SK-N-SH (cell line): ENCODE measurements around the gene CBLB. TPM values are rescaled to one million over a fixed set of nuclear protein-coding genes. Genes with fewer than 3 reads are reported as not detected.
"Not testable (repeated sequence)": the region's sequence is repeated elsewhere in the genome, so short reads cannot be mapped to it uniquely, and the experiment has no call there.

Experiments
- CTCF ChIA-PET: fragments of 300-600, 350-600 bp; formaldehyde crosslinking; extraction: SDS; loops from one replicate; lab custom pipeline; 2021; lab: Yijun Ruan, JAX
- POLR2A ChIA-PET: fragments of 350-600 bp; sonication (Branson Sonifier 250); formaldehyde crosslinking; extraction: SDS; loops from one replicate; lab custom pipeline; 2020; ENCODE audit warnings: antibody characterized with exemption, inconsistent platforms; lab: Yijun Ruan, JAX
- DNase-seq: peaks from one replicate; pipeline ENCODE4 v3.0.0; 2012
- H2AFZ ChIP-seq: fragments of 200-600 bp; sonication (generic); 2 replicates; pipeline ENCODE4 v1.8.1; 2016; ENCODE audit warnings: antibody characterized with exemption, mild to moderate bottlenecking, low read depth
- H3F3A ChIP-seq: fragments of 200-600 bp; sonication (generic); replicated peaks from 2 replicates; pipeline ENCODE3; 2016; ENCODE audit warnings: antibody characterized with exemption, mild to moderate bottlenecking; ENCODE audit not compliant: insufficient read depth
- H3K27ac ChIP-seq, 2 experiments: fragments of 200-500 bp in 1 of 2; fragments of 200-600 bp in 1 of 2; sonication (Bioruptor generic) in 1 of 2; sonication (generic), shearing (Covaris generic) in 1 of 2; 2 replicates each; pipeline versions ENCODE4 v1.5.1 to v1.6.1; 2014 to 2016; ENCODE audit warnings: low read depth in 2 of 2, inconsistent platforms in 1 of 2, low read length in 1 of 2, mild to moderate bottlenecking in 1 of 2, mixed read lengths in 1 of 2
- H3K27me3 ChIP-seq: fragments of 200-600 bp; sonication (generic), shearing (Covaris generic); 2 replicates; pipeline ENCODE4 v1.6.1; 2016; ENCODE audit warnings: mixed run types; ENCODE audit not compliant: insufficient read depth
- H3K36me3 ChIP-seq, 2 experiments: fragments of 200-500 bp in 1 of 2; fragments of 200-600 bp in 1 of 2; sonication (Bioruptor generic) in 1 of 2; sonication (generic) in 1 of 2; replicated peaks in 1 of 2; 2 replicates each; pipeline versions ENCODE3 to v1.5.1; 2014 to 2016; ENCODE audit warnings: low read length in 1 of 2, mild to moderate bottlenecking in 1 of 2; ENCODE audit not compliant: insufficient read depth in 2 of 2, control insufficient read depth in 1 of 2
- H3K4me1 ChIP-seq, 2 experiments: fragments of 200-500 bp in 1 of 2; fragments of 200-600 bp in 1 of 2; sonication (Bioruptor generic) in 1 of 2; sonication (generic), shearing (Covaris generic) in 1 of 2; 2 replicates each; pipeline versions ENCODE4 v1.5.1 to v1.6.1; 2014 to 2016; ENCODE audit warnings: low read depth in 1 of 2, low read length in 1 of 2, mixed run types in 1 of 2; ENCODE audit not compliant: insufficient read depth in 2 of 2, control insufficient read depth in 1 of 2
- H3K4me2 ChIP-seq: fragments of 200-600 bp; sonication (generic), shearing (Covaris generic); 2 replicates; pipeline ENCODE4 v1.6.1; 2017; ENCODE audit warnings: mixed run types
- H3K4me3 ChIP-seq, 2 experiments: fragments of 200-500 bp in 1 of 2; fragments of 200-600 bp in 1 of 2; sonication (Bioruptor generic) in 1 of 2; sonication (generic), shearing (Covaris generic) in 1 of 2; 2 replicates each; pipeline versions ENCODE4 v1.5.1 to v1.8.1; 2014 to 2016; ENCODE audit warnings: low read depth in 2 of 2, inconsistent platforms in 1 of 2, low read length in 1 of 2, mild to moderate bottlenecking in 1 of 2, mixed read lengths in 1 of 2, moderate library complexity in 1 of 2
- H3K79me2 ChIP-seq: fragments of 200-600 bp; sonication (generic); 2 replicates; pipeline ENCODE4 v1.8.1; 2017; ENCODE audit warnings: mild to moderate bottlenecking; ENCODE audit not compliant: insufficient read depth
- H3K9ac ChIP-seq: fragments of 200-600 bp; sonication (generic); 2 replicates; pipeline ENCODE4 v1.6.1; 2017; ENCODE audit warnings: mixed run types
- H3K9me2 ChIP-seq: fragments of 200-600 bp; sonication (generic); 2 replicates; pipeline ENCODE4 v1.6.1; 2017; ENCODE audit warnings: mixed run types
- H3K9me3 ChIP-seq: fragments of 200-600 bp; sonication (generic); 2 replicates; pipeline ENCODE4 v1.6.1; 2017; ENCODE audit warnings: mixed run types, mild to moderate bottlenecking, moderate library complexity
- H4K20me1 ChIP-seq: fragments of 200-600 bp; sonication (generic); 2 replicates; pipeline ENCODE4 v1.6.1; 2017; ENCODE audit warnings: mild to moderate bottlenecking, mixed run types; ENCODE audit not compliant: insufficient read depth
- ELF1 ChIP-seq: IDR thresholded peaks from 2 replicates; pipeline ENCODE4 v1.4.0; 2012
- EP300 ChIP-seq, 2 experiments: IDR thresholded peaks; 2 replicates each; pipeline versions ENCODE4 v1.4.0 to v1.6.1; 2012; ENCODE audit warnings: borderline replicate concordance in 1 of 2, low read depth in 1 of 2, low read length in 1 of 2
- EZH2phosphoT487 ChIP-seq: fragments of 200-600 bp; sonication (generic); IDR thresholded peaks from 2 replicates; pipeline ENCODE4 v1.6.1; 2017; ENCODE audit warnings: low read depth, mixed run types, mild to moderate bottlenecking, antibody characterized with exemption, moderate library complexity, borderline replicate concordance
- FOSL2 ChIP-seq: IDR thresholded peaks from 2 replicates; pipeline ENCODE4 v1.4.0; 2012; ENCODE audit warnings: low read depth, mild to moderate bottlenecking, moderate library complexity, borderline replicate concordance
- FOXJ3 ChIP-seq: sonication (generic); formaldehyde crosslinking; IDR thresholded peaks from 2 replicates; pipeline ENCODE4 v1.5.1; 2020; ENCODE audit warnings: mild to moderate bottlenecking, missing genetic modification reagents
- FOXM1 ChIP-seq: IDR thresholded peaks from 2 replicates; pipeline ENCODE4 v1.4.0; 2012; ENCODE audit warnings: low read depth, mild to moderate bottlenecking
- GATA2 ChIP-seq: sonication (generic); formaldehyde crosslinking; IDR thresholded peaks from 2 replicates; pipeline ENCODE4 v1.5.0; 2020; ENCODE audit warnings: mild to moderate bottlenecking, missing genetic modification reagents
- JUND ChIP-seq: IDR thresholded peaks from 2 replicates; pipeline ENCODE4 v1.4.0; 2012
- PBX3 ChIP-seq: IDR thresholded peaks from 2 replicates; pipeline ENCODE4; 2012
- POLR2AphosphoS5 ChIP-seq: IDR thresholded peaks from 2 replicates; pipeline ENCODE4 v1.6.1; 2012; ENCODE audit warnings: low read depth, low read length
- RAD21 ChIP-seq: IDR thresholded peaks from 2 replicates; pipeline ENCODE4 v1.6.1; 2012; ENCODE audit warnings: mild to moderate bottlenecking, low read length
- SIN3A ChIP-seq: IDR thresholded peaks from 2 replicates; pipeline ENCODE4 v1.6.1; 2012; ENCODE audit warnings: low read depth, mild to moderate bottlenecking, low read length, moderate library complexity, borderline replicate concordance
- SMC3 ChIP-seq: IDR thresholded peaks from 2 replicates; pipeline ENCODE4 v1.6.1; 2012; ENCODE audit warnings: low read depth, low read length, improper control_type of control experiment
- TAF1 ChIP-seq: IDR thresholded peaks from 2 replicates; pipeline ENCODE4 v1.6.1; 2012; ENCODE audit warnings: low read depth, mild to moderate bottlenecking, low read length, moderate library complexity, borderline replicate concordance
- USF1 ChIP-seq: IDR thresholded peaks from 2 replicates; pipeline ENCODE4 v1.4.0; 2012; ENCODE audit warnings: low read depth, borderline replicate concordance
- YY1 ChIP-seq: IDR thresholded peaks from 2 replicates; pipeline ENCODE4 v1.4.0; 2012; ENCODE audit warnings: low read depth, mild to moderate bottlenecking
- ZBTB33 ChIP-seq: IDR thresholded peaks from 2 replicates; pipeline ENCODE4 v1.4.0; 2012; ENCODE audit warnings: low read depth, borderline replicate concordance
- WGBS: methylation state at CpG from one replicate; pipeline ENCODE4 v1.1.6; 2017; ENCODE audit warnings: low lambda C conversion rate; 5-methylcytosine and 5-hydroxymethylcytosine counted together
- polyA plus RNA-seq, 3 experiments: library from polyadenylated mRNA; depleted of rRNA; stranded (reverse); fragments of >200 nt; gene quantifications; 2 replicates each; pipeline ENCODE4 v1.2.3, GENCODE V29; 2012

The CBLB gene
- polyA plus RNA-seq, 1 of the 3 experiments (the other 2 are of a cell fraction) = 4.4 TPM

- DNase-seq = no peak
- no peak overlapping the region for H3K4me2 ChIP-seq
- H3K27ac ChIP-seq = no peak overlapping the region
- no peak overlapping the region for H3K4me3 ChIP-seq
- H3K9me3 ChIP-seq = peaks cover 5% of the 10 kb centered on the region; the same call in 1 of the 2 replicates
- CTCF ChIA-PET = no interaction called here
- H4K20me1 ChIP-seq = no peaks in the 10 kb centered on the region
- POLR2A ChIA-PET = no interaction called here
- no peaks in the 10 kb centered on the region for H3K4me1 ChIP-seq
- H3K79me2 ChIP-seq = no peaks in the 10 kb centered on the region
- peaks cover 9% of the 10 kb centered on the region for H3F3A ChIP-seq
- H2AFZ ChIP-seq = no peak overlapping the region
- H3K9me2 ChIP-seq = no peaks in the 10 kb centered on the region
- no peak overlapping the region for H3K9ac ChIP-seq
- H3K36me3 ChIP-seq = peaks cover 5 to 72% of the 10 kb centered on the region in 2 experiments
- no peak for TF ChIP-seq ELF1
- TF ChIP-seq TAF1 = no peak
- no peak for TF ChIP-seq USF1
- TF ChIP-seq RAD21 = no peak
- TF ChIP-seq FOXM1 = no peak
- no peak for TF ChIP-seq PBX3
- TF ChIP-seq SIN3A = no peak
- TF ChIP-seq FOXJ3 (CRISPR knock-in tag) = no peak
- no peak for TF ChIP-seq POLR2AphosphoS5
- no peak for TF ChIP-seq JUND
- TF ChIP-seq FOSL2 = no peak
- no peak for TF ChIP-seq ZBTB33
- TF ChIP-seq EZH2phosphoT487 = no peak
- TF ChIP-seq SMC3 = no peak
- WGBS = 95% methylated on average over 3 of the region's 3 CpGs
- no peaks in the 10 kb centered on the region for H3K27me3 ChIP-seq
Measured at GRCh38 chr3:105729667-105730066, 139.1 kb downstream of the CBLB start.

GRCh38 chr3:105728771-105729312 lies 140.0 kb downstream of the CBLB start:
- ChIA-PET CTCF (interaction anchor here (0.6 to 0.8 kb wide), 2 partner anchors 40 to 473 kb away, joined by 3 read pairs; no protein-coding TSS in a partner anchor), POLR2A (no interaction called here)
- Histone ChIP-seq H3F3A (peaks cover 9% of the 10 kb centered on the region), H4K20me1 (no peaks in the 10 kb centered on the region), H3K4me1 (no peaks in the 10 kb centered on the region), H3K36me3 (peaks cover 5 to 67% of the 10 kb centered on the region in 2 experiments), H2AFZ (no peak overlapping the region), H3K27ac (no peak overlapping the region), H3K9me3 (peaks cover 5% of the 10 kb centered on the region; the same call in 1 of the 2 replicates), H3K4me3 (no peak overlapping the region), H3K9me2 (no peaks in the 10 kb centered on the region), H3K4me2 (no peak overlapping the region), H3K27me3 (no peaks in the 10 kb centered on the region), H3K79me2 (no peaks in the 10 kb centered on the region), H3K9ac (no peak overlapping the region)
- DNase-seq = no peak
- TF ChIP-seq EP300 (IDR thresholded peaks at IDR 0.05; ENCODE audit: borderline replicate concordance in 1 of 2, low read depth in 1 of 2, low read length in 1 of 2) (no peak), GATA2 (no peak), YY1 (no peak), ZBTB33 (no peak)
- WGBS = 73% methylated on average over 3 of the region's 3 CpGs

GRCh38 chr3:105727036-105727435 lies 141.8 kb downstream of the CBLB start:
- WGBS = 98% methylated on average over 3 of the region's 3 CpGs
- POLR2A ChIA-PET, CTCF ChIA-PET, H3K79me2 ChIP-seq, H3K4me3 ChIP-seq, H3K9me3 ChIP-seq, H3K27me3 ChIP-seq, H4K20me1 ChIP-seq, H3F3A ChIP-seq, H3K4me2 ChIP-seq, H3K27ac ChIP-seq, DNase-seq, H3K4me1 ChIP-seq, H2AFZ ChIP-seq, H3K9ac ChIP-seq, H3K9me2 ChIP-seq: not testable (repeated sequence)
- H3K36me3 ChIP-seq = peaks cover 5 to 54% of the 10 kb centered on the region in 2 experiments
